ENCODE measurements around the gene DDAH1. TPM values are rescaled to one million over a fixed set of nuclear protein-coding genes. Genes with fewer than 3 reads are reported as not detected.

The DDAH1 gene
- total and polyA plus RNA-seq, 2 donors (not counting 3 experiments of a cell fraction or from before 2014, with no cell fraction given): 44.0 to 75.2 TPM

DNA sequence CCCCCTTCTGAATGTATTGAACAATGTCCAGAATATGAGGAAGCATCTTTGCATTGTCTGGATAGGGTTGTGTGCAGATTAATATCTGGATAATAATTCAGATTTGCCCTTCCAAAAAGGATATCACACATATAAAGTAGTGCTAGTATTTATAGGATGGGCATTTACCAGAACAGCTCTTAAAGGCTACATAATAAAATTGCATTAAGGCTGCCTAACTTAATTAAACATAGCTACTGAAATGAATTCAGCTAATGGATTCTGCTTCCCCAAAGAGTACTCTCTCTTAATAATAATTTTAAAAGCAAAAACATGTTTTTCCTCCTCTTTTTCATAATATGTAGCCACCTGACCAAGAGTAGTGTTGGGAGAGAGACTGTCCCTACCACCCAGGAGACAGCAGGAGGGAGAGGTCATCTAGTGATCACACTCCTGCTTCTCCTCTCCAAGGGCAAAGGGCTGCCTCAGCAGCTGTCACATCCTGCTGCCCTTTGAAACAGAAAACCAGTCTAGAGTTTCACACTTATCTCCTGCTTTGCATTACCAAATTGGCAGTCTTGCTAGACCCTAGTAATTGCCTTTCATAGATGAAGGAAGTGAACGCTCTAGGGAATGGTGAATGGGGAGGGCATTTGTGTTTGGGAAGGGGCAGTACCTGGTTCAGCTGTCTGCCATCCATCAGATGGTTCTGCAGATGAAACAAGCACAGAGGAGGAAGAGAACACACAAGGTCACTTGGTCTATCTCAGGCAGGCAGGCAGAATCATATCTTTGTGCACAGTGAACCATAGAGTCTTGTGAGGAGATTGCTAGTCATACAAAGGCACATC is 29.3 kb upstream of the DDAH1 start:
- Histone ChIP-seq H3K79me2 (ENCODE audit: control insufficient read depth, insufficient read depth, low read length) (no peaks in the 10 kb centered on the region), H3K27ac (ENCODE audit: insufficient read depth, low read depth, low read length) (no peak overlapping the region), H3K9me3 (replicated peaks; ENCODE audit: control insufficient read depth, insufficient read depth, low read length) (no peaks in the 10 kb centered on the region), H3K9ac (replicated peaks; ENCODE audit: extremely low read depth, insufficient read depth, low read length) (no peak overlapping the region), H4K20me1 (replicated peaks; ENCODE audit: control insufficient read depth, extremely low read depth, insufficient read depth, low read length) (no peaks in the 10 kb centered on the region), H3K4me3 (replicated peaks in 1 of 3; ENCODE audit: insufficient read depth in 1 of 3, low read depth in 1 of 3, low read length in 3 of 3) (no peak overlapping the region), H3K27me3 (ENCODE audit: control insufficient read depth in 2 of 2, insufficient read depth in 2 of 2, low read length in 2 of 2) (no peaks in the 10 kb centered on the region), H3K36me3 (ENCODE audit: control insufficient read depth in 2 of 2, extremely low read depth in 1 of 2, insufficient read depth in 2 of 2, low read length in 2 of 2) (peaks cover 4 to 10% of the 10 kb centered on the region in 2 experiments), H2AFZ (ENCODE audit: low read depth, low read length) (no peak overlapping the region), H3K4me2 (ENCODE audit: insufficient read depth, low read length) (no peak overlapping the region), H3K4me1 (ENCODE audit: control insufficient read depth, extremely low read depth, insufficient read depth, low read length) (peaks cover 5% of the 10 kb centered on the region), H3K9me1 (replicated peaks; ENCODE audit: control insufficient read depth, extremely low read depth, insufficient read depth, low read length) (no peaks in the 10 kb centered on the region)
- DNase-seq (ENCODE audit: low read depth, low spot score) (no peak), FAIRE-seq (no peak)
- no TSS peak for BruUV-seq (replicated peaks)
- ChIA-PET POLR2A (no interaction called here), CTCF (interaction anchor here (1.0 to 1.9 kb wide), 2 partner anchors 8 to 10 kb away, joined by 4 to 5 read pairs; no protein-coding TSS in a partner anchor)
- TF ChIP-seq FOS (IDR thresholded peaks at IDR 0.05; ENCODE audit: borderline replicate concordance, insufficient read depth, low read length) (no peak), GATA2 (IDR thresholded peaks at IDR 0.05; ENCODE audit: insufficient read depth, insufficient read length, low read depth, low read length) (no peak)
- TF ChIP-seq, protein P1, sequence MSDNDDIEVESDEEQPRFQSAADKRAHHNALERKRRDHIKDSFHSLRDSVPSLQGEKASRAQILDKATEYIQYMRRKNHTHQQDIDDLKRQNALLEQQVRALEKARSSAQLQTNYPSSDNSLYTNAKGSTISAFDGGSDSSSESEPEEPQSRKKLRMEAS (IDR thresholded peaks at IDR 0.05; ENCODE audit: insufficient read depth, insufficient read length): no peak
- dilution Hi-C loops (cut with MboI; ENCODE audit: extremely low pct_ligation_motif_present, low sequenced_read_pairs): no loop called here
- intact Hi-C loops (cut with micrococcal nuclease): no loop called here

- no peak for FAIRE-seq
- no peak for DNase-seq (ENCODE audit: low read depth, low spot score)
- Histone ChIP-seq H3K9ac (replicated peaks; ENCODE audit: extremely low read depth, insufficient read depth, low read length) (no peak overlapping the region), H3K9me3 (replicated peaks; ENCODE audit: control insufficient read depth, insufficient read depth, low read length) (no peaks in the 10 kb centered on the region), H3K36me3 (ENCODE audit: control insufficient read depth in 2 of 2, extremely low read depth in 1 of 2, insufficient read depth in 2 of 2, low read length in 2 of 2) (peaks cover 4 to 10% of the 10 kb centered on the region in 2 experiments), H3K27ac (ENCODE audit: insufficient read depth, low read depth, low read length) (no peak overlapping the region), H3K79me2 (ENCODE audit: control insufficient read depth, insufficient read depth, low read length) (no peaks in the 10 kb centered on the region), H4K20me1 (replicated peaks; ENCODE audit: control insufficient read depth, extremely low read depth, insufficient read depth, low read length) (no peaks in the 10 kb centered on the region), H3K27me3 (ENCODE audit: control insufficient read depth in 2 of 2, insufficient read depth in 2 of 2, low read length in 2 of 2) (no peaks in the 10 kb centered on the region), H3K9me1 (replicated peaks; ENCODE audit: control insufficient read depth, extremely low read depth, insufficient read depth, low read length) (no peaks in the 10 kb centered on the region), H3K4me2 (ENCODE audit: insufficient read depth, low read length) (no peak overlapping the region), H3K4me1 (ENCODE audit: control insufficient read depth, extremely low read depth, insufficient read depth, low read length) (no peaks in the 10 kb centered on the region), H3K4me3 (replicated peaks in 1 of 3; ENCODE audit: insufficient read depth in 1 of 3, low read depth in 1 of 3, low read length in 3 of 3) (no peak overlapping the region), H2AFZ (ENCODE audit: low read depth, low read length) (no peak overlapping the region)
- BruUV-seq (replicated peaks): no TSS peak
- ChIA-PET POLR2A (no interaction called here), CTCF (interaction anchor here (0.7 kb wide), 1 partner anchor 181 kb away, joined by 3 read pairs; no protein-coding TSS in a partner anchor)
- dilution Hi-C loops (cut with MboI; ENCODE audit: extremely low pct_ligation_motif_present, low sequenced_read_pairs) (no loop called here), intact Hi-C loops (cut with micrococcal nuclease) (no loop called here)
- no peak for TF ChIP-seq FOS (IDR thresholded peaks at IDR 0.05; ENCODE audit: borderline replicate concordance, insufficient read depth, low read length)
- no peak for TF ChIP-seq EZH2 (IDR thresholded peaks at IDR 0.05; ENCODE audit: borderline replicate concordance, low read depth, low read length, severe bottlenecking)
- TF ChIP-seq, protein P1 (IDR thresholded peaks at IDR 0.05; ENCODE audit: insufficient read depth, insufficient read length): no peak
- no peak for TF ChIP-seq POLR2A (IDR thresholded peaks at IDR 0.05; ENCODE audit: low read depth, low read length)
- TF ChIP-seq MYC (IDR thresholded peaks at IDR 0.05; ENCODE audit: low read depth, low read length): no peak
- TF ChIP-seq, protein P2, sequence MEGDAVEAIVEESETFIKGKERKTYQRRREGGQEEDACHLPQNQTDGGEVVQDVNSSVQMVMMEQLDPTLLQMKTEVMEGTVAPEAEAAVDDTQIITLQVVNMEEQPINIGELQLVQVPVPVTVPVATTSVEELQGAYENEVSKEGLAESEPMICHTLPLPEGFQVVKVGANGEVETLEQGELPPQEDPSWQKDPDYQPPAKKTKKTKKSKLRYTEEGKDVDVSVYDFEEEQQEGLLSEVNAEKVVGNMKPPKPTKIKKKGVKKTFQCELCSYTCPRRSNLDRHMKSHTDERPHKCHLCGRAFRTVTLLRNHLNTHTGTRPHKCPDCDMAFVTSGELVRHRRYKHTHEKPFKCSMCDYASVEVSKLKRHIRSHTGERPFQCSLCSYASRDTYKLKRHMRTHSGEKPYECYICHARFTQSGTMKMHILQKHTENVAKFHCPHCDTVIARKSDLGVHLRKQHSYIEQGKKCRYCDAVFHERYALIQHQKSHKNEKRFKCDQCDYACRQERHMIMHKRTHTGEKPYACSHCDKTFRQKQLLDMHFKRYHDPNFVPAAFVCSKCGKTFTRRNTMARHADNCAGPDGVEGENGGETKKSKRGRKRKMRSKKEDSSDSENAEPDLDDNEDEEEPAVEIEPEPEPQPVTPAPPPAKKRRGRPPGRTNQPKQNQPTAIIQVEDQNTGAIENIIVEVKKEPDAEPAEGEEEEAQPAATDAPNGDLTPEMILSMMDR (IDR thresholded peaks at IDR 0.05; ENCODE audit: extremely low read depth in 1 of 2, insufficient read depth in 1 of 2, low read depth in 1 of 2, low read length in 2 of 2): no peak
- no peak for TF ChIP-seq JUN (IDR thresholded peaks at IDR 0.05; ENCODE audit: borderline replicate concordance, insufficient read depth, insufficient read length, low read depth)
- TF ChIP-seq POLR2AphosphoS5 (IDR thresholded peaks at IDR 0.05; ENCODE audit: insufficient read depth, low read depth, low read length): no peak
- no peak for TF ChIP-seq GATA2 (IDR thresholded peaks at IDR 0.05; ENCODE audit: insufficient read depth, insufficient read length, low read depth, low read length)
These were observed 25.5 kb upstream of the DDAH1 start for GRCh38 chr1:85490270-85490985.
